Neural cell (in vitro differentiated cells): ENCODE data around the gene WFS1. TPM values are rescaled to one million over a fixed set of nuclear protein-coding genes. Genes with fewer than 3 reads are reported as not detected.

ENCODE experiments used
- H2AFZ ChIP-seq: fragments of 200-600, 300-800 bp; sonication (generic), shearing (Covaris generic); 2 replicates; pipeline ENCODE4 v1.6.0; 2014; ENCODE audit warnings: low read depth, mild to moderate bottlenecking, antibody characterized with exemption, low read length, moderate library complexity
- H3F3A ChIP-seq: fragments of 200-600 bp; shearing (Covaris generic); 2 replicates; pipeline ENCODE4 v1.6.1; 2016; ENCODE audit warnings: mild to moderate bottlenecking, moderate library complexity, mixed read lengths, antibody characterized with exemption, low read length; ENCODE audit not compliant: insufficient read depth, poor library complexity, severe bottlenecking
- H3K27ac ChIP-seq: fragments of 200-600, 300-800 bp; sonication (generic), shearing (Covaris generic); 2 replicates; pipeline ENCODE4 v1.5.1; 2014; ENCODE audit warnings: mild to moderate bottlenecking, low read length, moderate library complexity
- H3K27me3 ChIP-seq: fragments of 300-800, 200-600 bp; sonication (generic), shearing (Covaris generic); 2 replicates; pipeline ENCODE4 v1.6.0; 2014; ENCODE audit warnings: mild to moderate bottlenecking, low read depth, low read length, moderate library complexity; ENCODE audit not compliant: insufficient read depth
- H3K36me3 ChIP-seq: fragments of 300-800, 200-600 bp; sonication (generic), shearing (Covaris generic); 2 replicates; pipeline ENCODE4 v1.5.1; 2014; ENCODE audit warnings: mild to moderate bottlenecking, antibody characterized with exemption, low read length, moderate library complexity; ENCODE audit not compliant: insufficient read depth
- H3K4me2 ChIP-seq: fragments of 300-800, 200-600 bp; sonication (generic), shearing (Covaris generic); 2 replicates; pipeline ENCODE4 v1.6.0; 2014; ENCODE audit warnings: mild to moderate bottlenecking, low read length
- H3K4me3 ChIP-seq: fragments of 300-800, 200-600 bp; sonication (generic), shearing (Covaris generic); 2 replicates; pipeline ENCODE4 v1.5.1; 2014; ENCODE audit warnings: mild to moderate bottlenecking, low read length, moderate library complexity
- H3K79me2 ChIP-seq: fragments of 200-600 bp; shearing (Covaris generic); replicated peaks from 2 replicates; pipeline ENCODE4 v1.6.0; 2014; ENCODE audit warnings: mild to moderate bottlenecking, low read length, moderate library complexity; ENCODE audit not compliant: insufficient read depth
- H3K9ac ChIP-seq: fragments of 300-800, 200-600 bp; sonication (generic), shearing (Covaris generic); 2 replicates; pipeline ENCODE4 v1.6.1; 2016; ENCODE audit warnings: mild to moderate bottlenecking, low read length, mixed read lengths
- H3K9me2 ChIP-seq: fragments of 200-600 bp; shearing (Covaris generic); 2 replicates; pipeline ENCODE4 v1.6.1; 2016; ENCODE audit warnings: mild to moderate bottlenecking, low read length, mixed read lengths; ENCODE audit not compliant: insufficient read depth
- H3K9me3 ChIP-seq: fragments of 200-600, 300-800 bp; sonication (generic), shearing (Covaris generic); 2 replicates; pipeline ENCODE4 v1.6.1; 2016; ENCODE audit warnings: mild to moderate bottlenecking, mixed run types, low read length, moderate library complexity, mixed read lengths
- H4K20me1 ChIP-seq: fragments of 200-600 bp; shearing (Covaris generic); 2 replicates; pipeline ENCODE4 v1.6.1; 2016; ENCODE audit warnings: mild to moderate bottlenecking, mixed run types; ENCODE audit not compliant: insufficient read depth
- CTCF ChIP-seq: fragments of 450-650 bp; IDR thresholded peaks from 2 replicates; pipeline ENCODE4 v1.5.1; 2014; ENCODE audit warnings: antibody characterized with exemption, mild to moderate bottlenecking, moderate library complexity; ENCODE audit not compliant: poor library complexity, severe bottlenecking
- EP300 ChIP-seq: fragments of 450-650 bp; conservative IDR thresholded peaks from 2 replicates; pipeline ENCODE4 v1.6.1; 2014; ENCODE audit warnings: antibody characterized with exemption, mild to moderate bottlenecking, moderate library complexity; ENCODE audit not compliant: poor library complexity, severe bottlenecking
- EZH2 ChIP-seq: fragments of 200-600, 300-800 bp; shearing (Covaris generic), sonication (generic); IDR thresholded peaks from 2 replicates; pipeline ENCODE4 v1.6.1; 2014; ENCODE audit warnings: antibody characterized with exemption, low read length, borderline replicate concordance, mild to moderate bottlenecking; ENCODE audit not compliant: insufficient read depth, poor library complexity, severe bottlenecking
- MXI1 ChIP-seq: fragments of 450-650 bp; conservative IDR thresholded peaks from 2 replicates; pipeline ENCODE4 v1.6.1; 2014; ENCODE audit warnings: antibody characterized with exemption, mild to moderate bottlenecking; ENCODE audit not compliant: poor library complexity, severe bottlenecking
- POLR2AphosphoS5 ChIP-seq: IDR thresholded peaks from 2 replicates; pipeline ENCODE4 v1.6.1; 2012
- RAD21 ChIP-seq: fragments of 450-650 bp; conservative IDR thresholded peaks from 2 replicates; pipeline ENCODE4 v1.6.1; 2014; ENCODE audit warnings: antibody characterized with exemption, mild to moderate bottlenecking, moderate library complexity
- REST ChIP-seq: IDR thresholded peaks from 2 replicates; pipeline ENCODE4 v1.6.1; 2012; ENCODE audit warnings: borderline replicate concordance
- SMC3 ChIP-seq: fragments of 450-650 bp; conservative IDR thresholded peaks from 2 replicates; pipeline ENCODE4 v1.6.1; 2014; ENCODE audit warnings: antibody characterized with exemption, mild to moderate bottlenecking, moderate library complexity; ENCODE audit not compliant: poor library complexity
- TAF1 ChIP-seq: IDR thresholded peaks from 2 replicates; pipeline ENCODE4 v1.6.1; 2012; ENCODE audit warnings: low read depth
- polyA plus RNA-seq: library from polyadenylated mRNA; depleted of rRNA; stranded (reverse); fragments of >200 nt; gene quantifications from 2 replicates; pipeline ENCODE4 v1.2.3, GENCODE V29; 2014

The WFS1 gene
- polyA plus RNA-seq, 1 donor from 2014 or later = 4.5 TPM

- no peaks in the 10 kb centered on the region for H3K36me3 ChIP-seq
- peak overlapping the region; percentile 30 for H3K9ac ChIP-seq
- peak overlapping the region; percentile 46 for H3K27ac ChIP-seq
- H3K79me2 ChIP-seq = no peaks in the 10 kb centered on the region
- H3K9me3 ChIP-seq = peaks cover 11% of the 10 kb centered on the region
- H2AFZ ChIP-seq = no peak overlapping the region
- TF ChIP-seq SMC3 (no peak), REST (peak; percentile 79), TAF1 (no peak), EP300 (no peak)
- no peaks in the 10 kb centered on the region for H4K20me1 ChIP-seq
- no peaks in the 10 kb centered on the region for H3F3A ChIP-seq
- peak overlapping the region; percentile 4 for H3K4me2 ChIP-seq
- H3K4me3 ChIP-seq = peak overlapping the region; percentile 11
- no peaks in the 10 kb centered on the region for H3K27me3 ChIP-seq
- no peaks in the 10 kb centered on the region for H3K9me2 ChIP-seq
Observed at GRCh38 chr4:6349896-6350603, 80.4 kb downstream of the WFS1 start.

- H3K9me2 ChIP-seq = no peaks in the 10 kb centered on the region
- H3K27ac ChIP-seq = peak overlapping the region; percentile 46
- H3K27me3 ChIP-seq = no peaks in the 10 kb centered on the region
- peak overlapping the region; percentile 30 for H3K9ac ChIP-seq
- no peaks in the 10 kb centered on the region for H3K79me2 ChIP-seq
- peak overlapping the region; percentile 11 for H3K4me3 ChIP-seq
- TF ChIP-seq RAD21 (no peak), MXI1 (no peak)
- H3K9me3 ChIP-seq = peaks cover 5% of the 10 kb centered on the region
- no peaks in the 10 kb centered on the region for H3F3A ChIP-seq
- peak overlapping the region; percentile 4 for H3K4me2 ChIP-seq
- H3K36me3 ChIP-seq = no peaks in the 10 kb centered on the region
- no peaks in the 10 kb centered on the region for H4K20me1 ChIP-seq
- no peak overlapping the region for H2AFZ ChIP-seq
Observed at GRCh38 chr4:6350646-6351045, 81.0 kb downstream of the WFS1 start.

GRCh38 chr4:6351246-6352000 is 81.8 kb downstream of the WFS1 start:
- TF ChIP-seq RAD21 (no peak), EP300 (no peak), MXI1 (no peak), TAF1 (no peak), POLR2AphosphoS5 (no peak), CTCF (no peak), SMC3 (no peak), EZH2 (no peak), REST (no peak)

More at GRCh38 chr4:6351246-6352000, 81.8 kb downstream of the WFS1 start:
- Histone ChIP-seq H3F3A (no peaks in the 10 kb centered on the region), H3K79me2 (no peaks in the 10 kb centered on the region), H3K9me3 (no peaks in the 10 kb centered on the region), H3K4me3 (no peak overlapping the region), H3K27me3 (no peaks in the 10 kb centered on the region), H4K20me1 (no peaks in the 10 kb centered on the region), H3K4me2 (no peak overlapping the region), H3K36me3 (no peaks in the 10 kb centered on the region), H2AFZ (no peak overlapping the region), H3K9me2 (no peaks in the 10 kb centered on the region), H3K9ac (peak overlapping the region; percentile 16), H3K27ac (peak overlapping the region; percentile 29)
